ENCODE data around the gene SUPT5H. TPM values are rescaled to one million over a fixed set of nuclear protein-coding genes. Genes with fewer than 3 reads are reported as not detected.

Gene SUPT5H
- total and polyA plus RNA-seq, 10 of the 15 experiments (the other 5 are each of a cell fraction or from before 2014, with no cell fraction given), result 27.2 to 194 (median 83.6) TPM

DNA sequence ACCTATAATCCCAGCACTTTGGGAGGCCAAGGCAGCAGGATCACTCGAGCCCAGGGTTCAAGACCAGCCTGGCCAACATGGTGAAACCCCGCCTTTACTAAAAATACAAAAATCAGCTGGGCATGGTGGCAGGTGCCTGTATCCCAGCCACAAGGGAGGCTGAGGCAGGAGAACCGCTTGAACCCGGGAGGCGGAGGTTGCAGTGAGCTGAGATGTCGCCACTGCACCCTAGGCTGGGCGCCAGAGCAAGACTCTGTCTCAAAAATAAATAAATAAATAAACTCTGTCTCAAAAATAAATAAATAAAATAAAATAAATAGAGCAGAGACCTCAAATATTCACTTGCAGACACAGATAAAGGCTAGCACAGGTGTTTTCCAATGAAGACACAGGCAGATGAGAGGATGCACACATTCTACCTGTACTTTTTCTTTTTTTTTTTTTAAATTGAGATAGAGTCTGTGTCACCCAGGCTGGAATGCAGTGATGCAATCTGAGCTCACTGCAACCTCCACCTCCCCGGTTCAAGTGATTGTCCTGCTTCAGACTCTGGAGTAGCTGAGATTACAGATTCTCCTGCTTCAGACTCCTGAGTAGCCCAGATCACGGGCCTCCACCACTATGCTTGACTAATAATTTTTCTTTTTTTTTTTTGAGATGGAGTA, 7.0 kb upstream of the SUPT5H start (continued):
- TF ChIP-seq, protein P1, sequence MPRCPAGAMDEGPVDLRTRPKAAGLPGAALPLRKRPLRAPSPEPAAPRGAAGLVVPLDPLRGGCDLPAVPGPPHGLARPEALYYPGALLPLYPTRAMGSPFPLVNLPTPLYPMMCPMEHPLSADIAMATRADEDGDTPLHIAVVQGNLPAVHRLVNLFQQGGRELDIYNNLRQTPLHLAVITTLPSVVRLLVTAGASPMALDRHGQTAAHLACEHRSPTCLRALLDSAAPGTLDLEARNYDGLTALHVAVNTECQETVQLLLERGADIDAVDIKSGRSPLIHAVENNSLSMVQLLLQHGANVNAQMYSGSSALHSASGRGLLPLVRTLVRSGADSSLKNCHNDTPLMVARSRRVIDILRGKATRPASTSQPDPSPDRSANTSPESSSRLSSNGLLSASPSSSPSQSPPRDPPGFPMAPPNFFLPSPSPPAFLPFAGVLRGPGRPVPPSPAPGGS (IDR thresholded peaks at IDR 0.05; ENCODE audit: borderline replicate concordance, insufficient read depth, low read depth, low read length, poor library complexity, severe bottlenecking), result no peak
- no peak for TF ChIP-seq RAD51 (IDR thresholded peaks at IDR 0.05)
- TF ChIP-seq, protein P2, sequence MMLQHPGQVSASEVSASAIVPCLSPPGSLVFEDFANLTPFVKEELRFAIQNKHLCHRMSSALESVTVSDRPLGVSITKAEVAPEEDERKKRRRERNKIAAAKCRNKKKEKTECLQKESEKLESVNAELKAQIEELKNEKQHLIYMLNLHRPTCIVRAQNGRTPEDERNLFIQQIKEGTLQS (IDR thresholded peaks at IDR 0.05; ENCODE audit: borderline replicate concordance, extremely low read depth, low read depth, low read length), result no peak

DNA sequence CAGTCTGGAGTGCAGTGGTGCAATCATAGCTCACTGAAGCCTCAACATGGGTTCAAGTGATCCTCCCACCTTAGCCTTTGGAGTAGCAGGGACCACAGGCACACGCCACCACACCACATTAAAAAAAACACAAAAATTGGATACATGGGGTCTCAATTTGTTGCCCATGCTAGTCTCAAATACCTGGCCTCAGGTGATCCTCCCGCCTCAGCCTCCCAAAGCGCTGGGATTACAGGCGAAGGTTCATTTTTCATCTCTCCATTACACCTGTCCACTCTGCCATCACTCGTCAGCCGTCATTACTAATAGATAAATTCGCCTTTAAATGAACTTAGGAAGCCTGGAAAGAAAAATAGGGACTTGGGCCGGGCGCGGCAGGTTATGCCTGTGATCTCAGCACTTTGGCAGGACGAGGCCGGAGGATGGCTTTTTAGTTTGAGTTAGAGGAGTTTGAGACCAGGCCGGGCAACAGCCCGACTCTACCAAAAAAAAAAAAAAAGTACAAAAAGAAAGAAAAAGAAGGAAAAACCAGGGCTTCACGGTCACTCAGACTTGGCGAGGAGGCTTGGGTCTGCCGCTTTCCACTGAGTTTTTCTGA, 685 bp upstream of the SUPT5H start:
- H2AFZ ChIP-seq (ENCODE audit: control insufficient read depth, low read depth, low read length), result peak overlapping the region; percentile 71
- H3K4me3 ChIP-seq, result peak overlapping the region; percentile 87
- H3K36me3 ChIP-seq (ENCODE audit: control insufficient read depth in 2 of 2, insufficient read depth in 2 of 2, low read length in 1 of 2), result no peaks in the 10 kb centered on the region
- ChIA-PET RAD21 (ENCODE audit: unreplicated experiment) (interaction anchor here (0.8 to 1.7 kb wide), 2 partner anchors 9 to 33 kb away, joined by 3 to 9 read pairs; partner anchors contain the start of gene RPS16), CTCF (interaction anchor here (1.0 to 1.7 kb wide), 4 partner anchors 9 to 89 kb away, joined by 3 to 8 read pairs (median 5); partner anchors contain the start of gene RPS16), POLR2A (interaction anchor here (0.5 to 3.9 kb wide), 12 partner anchors 9 to 826 kb away, joined by 3 to 40 read pairs (median 4); partner anchors contain the start of genes RPS16 and TIMM50), SMC1A (ENCODE audit: uncharacterized antibody, unreplicated experiment) (interaction anchor here (0.6 to 0.7 kb wide), 2 partner anchors 33 to 89 kb away, joined by 3 read pairs; no protein-coding TSS in a partner anchor)
- intact Hi-C loops (cut with micrococcal nuclease; ENCODE audit: unreplicated experiment), result loop anchor here (2.0 to 5.0 kb wide), 3 partner anchors 53 to 228 kb away; partner anchors contain the start of genes DLL3, MED29 and PAF1
- no peak for TF ChIP-seq SREBF2 (IDR thresholded peaks at IDR 0.05; ENCODE audit: low read length)
- TF ChIP-seq ZNF384 (IDR thresholded peaks at IDR 0.05; ENCODE audit: borderline replicate concordance, low read depth, low read length), result no peak
- TF ChIP-seq EZH2 (IDR thresholded peaks at IDR 0.05; ENCODE audit: borderline replicate concordance, control insufficient read depth, low read depth, low read length), result no peak
- TF ChIP-seq DPF2 (IDR thresholded peaks at IDR 0.05), result no peak
- no peak for TF ChIP-seq RBBP5 (conservative IDR thresholded peaks at IDR 0.05)
- no peak for TF ChIP-seq YY1 (IDR thresholded peaks at IDR 0.05; ENCODE audit: low read depth, low read length)
- no peak for TF ChIP-seq HDGF (IDR thresholded peaks at IDR 0.05)
- no peak for TF ChIP-seq TCF12 (IDR thresholded peaks at IDR 0.05; ENCODE audit: low read depth, low read length)
- no peak for TF ChIP-seq STAT1 (conservative IDR thresholded peaks at IDR 0.05)
- no peak for TF ChIP-seq EGR1 (IDR thresholded peaks at IDR 0.05; ENCODE audit: borderline replicate concordance in 1 of 2, low read depth in 2 of 2, low read length in 2 of 2)
- TF ChIP-seq SRF (IDR thresholded peaks at IDR 0.05; ENCODE audit: low read depth in 2 of 2, low read length in 2 of 2), result no peak
- peaks cover 24% of the 10 kb centered on the region for H3K4me1 ChIP-seq (ENCODE audit: control insufficient read depth, insufficient read depth, low read length)
- ATAC-seq (no peak), FAIRE-seq (no peak), DNase-seq (ENCODE audit: low read depth, low spot score) (no peak)
- H4K20me1 ChIP-seq (ENCODE audit: control insufficient read depth, insufficient read depth), result no peaks in the 10 kb centered on the region
- H3K9me3 ChIP-seq (replicated peaks; ENCODE audit: control insufficient read depth, insufficient read depth, low read length), result no peaks in the 10 kb centered on the region
- peak overlapping the region; percentile 95 for H3K27ac ChIP-seq (ENCODE audit: control insufficient read depth, insufficient read depth)
- peak overlapping the region; percentile 96 for H3K9ac ChIP-seq (ENCODE audit: control insufficient read depth, insufficient read depth, low read length)
- H3K27me3 ChIP-seq (replicated peaks in 1 of 2; ENCODE audit: control insufficient read depth in 2 of 2, insufficient read depth in 2 of 2, low read length in 1 of 2), result no peaks in the 10 kb centered on the region
- WGBS (ENCODE audit: insufficient coverage, insufficient replicate concordance, low lambda C conversion rate, missing lambda C conversion rate), result 1% methylated on average over 15 of the region's 17 CpGs
- H3K4me2 ChIP-seq (ENCODE audit: control insufficient read depth, insufficient read depth), result peak overlapping the region; percentile 70
- TSS peak; percentile 99 for BruUV-seq (replicated peaks)
- in situ Hi-C loops (cut with MboI), result loop anchor here (5.0 kb wide), 1 partner anchor 88 kb away; the partner anchor contains the start of gene EID2B
- peaks cover 54% of the 10 kb centered on the region for H3K79me2 ChIP-seq (ENCODE audit: control insufficient read depth, insufficient read depth, low read length)

Data from GM12878 (cell line).